ENCODE measurements around the gene SLC17A5.

DNA sequence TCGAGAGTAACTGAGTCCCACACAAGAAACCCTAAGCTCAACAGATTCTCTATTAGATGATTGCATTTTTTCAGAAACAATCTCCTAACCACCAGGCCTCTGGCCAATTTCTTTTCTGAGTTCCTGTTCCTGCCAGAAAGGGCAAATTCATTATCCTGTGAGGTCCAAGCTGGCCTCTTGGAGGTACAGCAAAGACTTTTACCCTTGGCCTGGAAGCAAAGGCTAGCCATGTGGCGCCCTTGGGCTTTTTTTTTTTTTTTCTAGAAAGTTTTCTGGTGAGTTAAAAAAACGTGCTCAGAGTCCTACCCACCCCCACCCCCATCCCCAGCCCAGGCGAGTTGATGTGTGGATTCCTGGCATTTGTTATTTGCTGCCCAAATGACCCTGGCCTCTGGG, 73.9 kb downstream of the SLC17A5 start:
- TF ChIP-seq GATA2 (IDR thresholded peaks at IDR 0.05; ENCODE audit: low read depth, low read length) = no peak
- TF ChIP-seq GATA3 (IDR thresholded peaks at IDR 0.05; ENCODE audit: low read depth, low read length) = no peak

All from SH-SY5Y (cell line).